K562 (cell line): ENCODE results near the gene PACSIN1. TPM values are rescaled to one million over a fixed set of nuclear protein-coding genes. Genes with fewer than 3 reads are reported as not detected.

Experiments
- BCOR ChIP-seq: fragments of 450-650 bp; IDR thresholded peaks from 2 replicates; pipeline ENCODE4 v1.6.1; 2016
- CBFA2T3 ChIP-seq: fragments of 450-650 bp; IDR thresholded peaks from 2 replicates; pipeline ENCODE4 v1.6.1; 2017
- DIDO1 ChIP-seq: fragments of 450-650 bp; IDR thresholded peaks from 2 replicates; pipeline ENCODE4 v1.6.1; 2016; ENCODE audit warnings: low read depth, missing biosample characterization, missing genetic modification characterization
- ELF2 ChIP-seq: fragments of 250-450 bp; sonication (Bioruptor Pico); IDR thresholded peaks from 2 replicates; pipeline ENCODE4 v1.5.0; 2021; ENCODE audit warnings: mild to moderate bottlenecking
- EWSR1 ChIP-seq: fragments of 450-650 bp; IDR thresholded peaks from 2 replicates; pipeline ENCODE4 v1.6.1; 2018; ENCODE audit warnings: borderline replicate concordance, mild to moderate bottlenecking, low read depth, moderate library complexity; ENCODE audit not compliant: partially characterized antibody
- GATAD2A ChIP-seq: fragments of 450-650 bp; IDR thresholded peaks from 2 replicates; pipeline ENCODE4 v1.6.1; 2017
- HDGF ChIP-seq: fragments of 450-650 bp; IDR thresholded peaks from 2 replicates; pipeline ENCODE4 v1.6.1; 2016
- MTA2 ChIP-seq: fragments of 450-650 bp; IDR thresholded peaks from 2 replicates; pipeline ENCODE4 v1.6.1; 2016; ENCODE audit warnings: low read depth
- PHTF2 ChIP-seq: fragments of 250-450 bp; sonication (Bioruptor Pico); IDR thresholded peaks from 2 replicates; pipeline ENCODE4 v1.5.0; 2021; ENCODE audit warnings: mild to moderate bottlenecking
- RBM39 ChIP-seq: fragments of 200-400 bp; formaldehyde crosslinking; optimal IDR thresholded peaks from 2 replicates; pipeline ENCODE3; 2018; ENCODE audit warnings: low read depth, low read length
- SMARCA4 ChIP-seq: fragments of 450-650 bp; IDR thresholded peaks from 2 replicates; pipeline ENCODE4 v1.6.1; 2016
- TRIM24 ChIP-seq, 2 experiments: fragments of 450-650 bp; IDR thresholded peaks; 2 replicates each; pipeline ENCODE4 v1.6.1; 2016
- TSC22D4 ChIP-seq: fragments of 450-650 bp; IDR thresholded peaks from 2 replicates; pipeline ENCODE4 v1.6.1; 2016; ENCODE audit warnings: missing genetic modification characterization, missing biosample characterization, control low read depth
- ZFX ChIP-seq: sonication (generic); formaldehyde crosslinking; IDR thresholded peaks from 2 replicates; pipeline ENCODE4 v1.8.0; 2022; ENCODE audit warnings: mild to moderate bottlenecking, missing genetic modification reagents, moderate library complexity
- polyA plus RNA-seq, 8 experiments: library from polyadenylated mRNA; depleted of rRNA in 4 of 8; stranded (reverse) in 5 of 8; unstranded in 3 of 8; fragments of >200 nt; fragmentation: Nextera tagmentation in 2 of 8; fragmentation: Illumina TruSeq in 1 of 8; extraction: Ambion mirVana in 2 of 8; extraction: Trizol in 1 of 8; gene quantifications; 2 replicates each; pipeline versions ENCODE4 v1.2.1 to v1.2.3, GENCODE V29; 2011 to 2014; ENCODE audit warnings: inconsistent platforms in 1 of 8, missing spikeins in 1 of 8
- total RNA-seq, 7 experiments: library from RNA; depleted of rRNA in 6 of 7; stranded (reverse); fragments of >200 nt in 6 of 7; fragmentation: Illumina TruSeq in 2 of 7; extraction: Trizol in 2 of 7; gene quantifications; 2 replicates each; pipeline versions ENCODE4 v1.2.1 to v1.2.3, GENCODE V29; 2011 to 2021; ENCODE audit warnings: low replicate concordance in 1 of 7
- TF ChIP-seq, protein P1 (sequence below): IDR thresholded peaks from 2 replicates; pipeline ENCODE4 v1.6.1; 2012; ENCODE audit warnings: low read depth, low read length, improper control_type of control experiment, borderline replicate concordance
- TF ChIP-seq, protein P2 (sequence below), 2 experiments: fragments of 250-450 bp in 1 of 2; fragments of 450-650 bp in 1 of 2; sonication (Bioruptor Pico) in 1 of 2; IDR thresholded peaks; 2 replicates each; pipeline versions ENCODE4 v1.6.1 to v1.8.0; 2016 to 2021; ENCODE audit warnings: mild to moderate bottlenecking in 2 of 2, moderate library complexity in 2 of 2, missing compliant biosample characterization in 1 of 2, missing genetic modification characterization in 1 of 2
- TF ChIP-seq, protein P3 (sequence below): fragments of 200-600 bp; sonication (generic); IDR thresholded peaks from one replicate; pipeline ENCODE4 v1.6.1; 2012; ENCODE audit warnings: mild to moderate bottlenecking, low read depth, low read length, inconsistent platforms

Gene PACSIN1
- total and polyA plus RNA-seq, 9 of the 15 experiments (the other 6 are each of a cell fraction or from before 2014, with no cell fraction given), result 0.01 to 1.7 (median 0.45) TPM

DNA sequence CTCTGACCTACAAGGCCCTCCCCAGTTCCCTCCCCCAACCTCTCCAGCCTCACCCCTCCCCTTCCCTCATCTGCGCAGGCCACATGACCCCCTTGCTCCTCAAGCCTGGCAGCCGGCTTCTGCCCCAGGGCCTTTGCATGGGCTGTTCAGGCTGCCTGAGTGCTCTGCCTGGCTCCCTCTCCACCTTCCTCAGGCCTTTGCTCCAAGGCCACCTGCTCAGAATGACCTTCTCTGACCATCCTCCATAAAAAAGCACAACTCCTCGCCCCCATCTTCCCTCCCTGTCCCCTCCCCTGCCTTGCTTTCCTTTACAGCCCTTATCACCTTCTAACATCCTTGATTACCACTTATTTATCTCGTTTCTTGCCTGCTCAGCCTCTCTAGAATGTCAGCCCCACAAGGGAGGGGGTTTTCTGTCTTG, 51.6 kb downstream of the PACSIN1 start (continued):
- TF ChIP-seq, protein P1, sequence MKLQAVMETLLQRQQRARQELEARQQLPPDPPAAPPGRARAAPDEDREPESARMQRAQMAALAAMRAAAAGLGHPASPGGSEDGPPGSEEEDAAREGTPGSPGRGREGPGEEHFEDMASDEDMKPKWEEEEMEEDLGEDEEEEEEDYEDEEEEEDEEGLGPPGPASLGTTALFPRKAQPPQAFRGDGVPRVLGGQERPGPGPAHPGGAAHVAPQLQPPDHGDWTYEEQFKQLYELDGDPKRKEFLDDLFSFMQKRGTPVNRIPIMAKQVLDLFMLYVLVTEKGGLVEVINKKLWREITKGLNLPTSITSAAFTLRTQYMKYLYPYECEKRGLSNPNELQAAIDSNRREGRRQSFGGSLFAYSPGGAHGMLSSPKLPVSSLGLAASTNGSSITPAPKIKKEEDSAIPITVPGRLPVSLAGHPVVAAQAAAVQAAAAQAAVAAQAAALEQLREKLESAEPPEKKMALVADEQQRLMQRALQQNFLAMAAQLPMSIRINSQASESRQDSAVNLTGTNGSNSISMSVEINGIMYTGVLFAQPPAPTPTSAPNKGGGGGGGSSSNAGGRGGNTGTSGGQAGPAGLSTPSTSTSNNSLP, result 0 out of 2 replicates have a peak, but pooled peaks have one; percentile 25
- no peak for TF ChIP-seq PHTF2 (CRISPR knock-in tag)
- 0 out of 4 replicates have a peak, but pooled peaks of 1 of the 2 experiments have one; percentile 17 for TF ChIP-seq TRIM24 (IDR thresholded peaks at IDR 0.05)
- TF ChIP-seq CBFA2T3, result peak; percentile 86
- no peak for TF ChIP-seq TSC22D4 (tag)
- no peak for TF ChIP-seq ELF2
- TF ChIP-seq EWSR1, result no peak
- peak; percentile 57; the same call in 1 of the 2 replicates for TF ChIP-seq MTA2
- TF ChIP-seq GATAD2A, result peak; percentile 21; the same call in 1 of the 2 replicates
- 0 out of 2 replicates have a peak, but pooled peaks have one; percentile 36 for TF ChIP-seq ZFX (CRISPR knock-in tag)
- TF ChIP-seq, protein P2, sequence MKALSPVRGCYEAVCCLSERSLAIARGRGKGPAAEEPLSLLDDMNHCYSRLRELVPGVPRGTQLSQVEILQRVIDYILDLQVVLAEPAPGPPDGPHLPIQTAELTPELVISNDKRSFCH (CRISPR knock-in tag; IDR thresholded peaks at IDR 0.05), result no peak
- TF ChIP-seq, protein P2 (tag; IDR thresholded peaks at IDR 0.05), result peak; percentile 53; the same call in 1 of the 2 replicates
- peak; percentile 92; the same call in 1 of the 2 replicates for TF ChIP-seq HDGF
- peak; percentile 98 for TF ChIP-seq BCOR
- TF ChIP-seq, protein P3, sequence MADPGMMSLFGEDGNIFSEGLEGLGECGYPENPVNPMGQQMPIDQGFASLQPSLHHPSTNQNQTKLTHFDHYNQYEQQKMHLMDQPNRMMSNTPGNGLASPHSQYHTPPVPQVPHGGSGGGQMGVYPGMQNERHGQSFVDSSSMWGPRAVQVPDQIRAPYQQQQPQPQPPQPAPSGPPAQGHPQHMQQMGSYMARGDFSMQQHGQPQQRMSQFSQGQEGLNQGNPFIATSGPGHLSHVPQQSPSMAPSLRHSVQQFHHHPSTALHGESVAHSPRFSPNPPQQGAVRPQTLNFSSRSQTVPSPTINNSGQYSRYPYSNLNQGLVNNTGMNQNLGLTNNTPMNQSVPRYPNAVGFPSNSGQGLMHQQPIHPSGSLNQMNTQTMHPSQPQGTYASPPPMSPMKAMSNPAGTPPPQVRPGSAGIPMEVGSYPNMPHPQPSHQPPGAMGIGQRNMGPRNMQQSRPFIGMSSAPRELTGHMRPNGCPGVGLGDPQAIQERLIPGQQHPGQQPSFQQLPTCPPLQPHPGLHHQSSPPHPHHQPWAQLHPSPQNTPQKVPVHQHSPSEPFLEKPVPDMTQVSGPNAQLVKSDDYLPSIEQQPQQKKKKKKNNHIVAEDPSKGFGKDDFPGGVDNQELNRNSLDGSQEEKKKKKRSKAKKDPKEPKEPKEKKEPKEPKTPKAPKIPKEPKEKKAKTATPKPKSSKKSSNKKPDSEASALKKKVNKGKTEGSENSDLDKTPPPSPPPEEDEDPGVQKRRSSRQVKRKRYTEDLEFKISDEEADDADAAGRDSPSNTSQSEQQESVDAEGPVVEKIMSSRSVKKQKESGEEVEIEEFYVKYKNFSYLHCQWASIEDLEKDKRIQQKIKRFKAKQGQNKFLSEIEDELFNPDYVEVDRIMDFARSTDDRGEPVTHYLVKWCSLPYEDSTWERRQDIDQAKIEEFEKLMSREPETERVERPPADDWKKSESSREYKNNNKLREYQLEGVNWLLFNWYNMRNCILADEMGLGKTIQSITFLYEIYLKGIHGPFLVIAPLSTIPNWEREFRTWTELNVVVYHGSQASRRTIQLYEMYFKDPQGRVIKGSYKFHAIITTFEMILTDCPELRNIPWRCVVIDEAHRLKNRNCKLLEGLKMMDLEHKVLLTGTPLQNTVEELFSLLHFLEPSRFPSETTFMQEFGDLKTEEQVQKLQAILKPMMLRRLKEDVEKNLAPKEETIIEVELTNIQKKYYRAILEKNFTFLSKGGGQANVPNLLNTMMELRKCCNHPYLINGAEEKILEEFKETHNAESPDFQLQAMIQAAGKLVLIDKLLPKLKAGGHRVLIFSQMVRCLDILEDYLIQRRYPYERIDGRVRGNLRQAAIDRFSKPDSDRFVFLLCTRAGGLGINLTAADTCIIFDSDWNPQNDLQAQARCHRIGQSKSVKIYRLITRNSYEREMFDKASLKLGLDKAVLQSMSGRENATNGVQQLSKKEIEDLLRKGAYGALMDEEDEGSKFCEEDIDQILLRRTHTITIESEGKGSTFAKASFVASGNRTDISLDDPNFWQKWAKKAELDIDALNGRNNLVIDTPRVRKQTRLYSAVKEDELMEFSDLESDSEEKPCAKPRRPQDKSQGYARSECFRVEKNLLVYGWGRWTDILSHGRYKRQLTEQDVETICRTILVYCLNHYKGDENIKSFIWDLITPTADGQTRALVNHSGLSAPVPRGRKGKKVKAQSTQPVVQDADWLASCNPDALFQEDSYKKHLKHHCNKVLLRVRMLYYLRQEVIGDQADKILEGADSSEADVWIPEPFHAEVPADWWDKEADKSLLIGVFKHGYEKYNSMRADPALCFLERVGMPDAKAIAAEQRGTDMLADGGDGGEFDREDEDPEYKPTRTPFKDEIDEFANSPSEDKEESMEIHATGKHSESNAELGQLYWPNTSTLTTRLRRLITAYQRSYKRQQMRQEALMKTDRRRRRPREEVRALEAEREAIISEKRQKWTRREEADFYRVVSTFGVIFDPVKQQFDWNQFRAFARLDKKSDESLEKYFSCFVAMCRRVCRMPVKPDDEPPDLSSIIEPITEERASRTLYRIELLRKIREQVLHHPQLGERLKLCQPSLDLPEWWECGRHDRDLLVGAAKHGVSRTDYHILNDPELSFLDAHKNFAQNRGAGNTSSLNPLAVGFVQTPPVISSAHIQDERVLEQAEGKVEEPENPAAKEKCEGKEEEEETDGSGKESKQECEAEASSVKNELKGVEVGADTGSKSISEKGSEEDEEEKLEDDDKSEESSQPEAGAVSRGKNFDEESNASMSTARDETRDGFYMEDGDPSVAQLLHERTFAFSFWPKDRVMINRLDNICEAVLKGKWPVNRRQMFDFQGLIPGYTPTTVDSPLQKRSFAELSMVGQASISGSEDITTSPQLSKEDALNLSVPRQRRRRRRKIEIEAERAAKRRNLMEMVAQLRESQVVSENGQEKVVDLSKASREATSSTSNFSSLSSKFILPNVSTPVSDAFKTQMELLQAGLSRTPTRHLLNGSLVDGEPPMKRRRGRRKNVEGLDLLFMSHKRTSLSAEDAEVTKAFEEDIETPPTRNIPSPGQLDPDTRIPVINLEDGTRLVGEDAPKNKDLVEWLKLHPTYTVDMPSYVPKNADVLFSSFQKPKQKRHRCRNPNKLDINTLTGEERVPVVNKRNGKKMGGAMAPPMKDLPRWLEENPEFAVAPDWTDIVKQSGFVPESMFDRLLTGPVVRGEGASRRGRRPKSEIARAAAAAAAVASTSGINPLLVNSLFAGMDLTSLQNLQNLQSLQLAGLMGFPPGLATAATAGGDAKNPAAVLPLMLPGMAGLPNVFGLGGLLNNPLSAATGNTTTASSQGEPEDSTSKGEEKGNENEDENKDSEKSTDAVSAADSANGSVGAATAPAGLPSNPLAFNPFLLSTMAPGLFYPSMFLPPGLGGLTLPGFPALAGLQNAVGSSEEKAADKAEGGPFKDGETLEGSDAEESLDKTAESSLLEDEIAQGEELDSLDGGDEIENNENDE, result no peak
- peak; percentile 59 for TF ChIP-seq SMARCA4
- TF ChIP-seq DIDO1 (tag), result no peak
- no peak for TF ChIP-seq RBM39
